ENCODE measurements around the gene FAM131C. TPM values are rescaled to one million over a fixed set of nuclear protein-coding genes. Genes with fewer than 3 reads are reported as not detected.

FAM131C gene, protein sequence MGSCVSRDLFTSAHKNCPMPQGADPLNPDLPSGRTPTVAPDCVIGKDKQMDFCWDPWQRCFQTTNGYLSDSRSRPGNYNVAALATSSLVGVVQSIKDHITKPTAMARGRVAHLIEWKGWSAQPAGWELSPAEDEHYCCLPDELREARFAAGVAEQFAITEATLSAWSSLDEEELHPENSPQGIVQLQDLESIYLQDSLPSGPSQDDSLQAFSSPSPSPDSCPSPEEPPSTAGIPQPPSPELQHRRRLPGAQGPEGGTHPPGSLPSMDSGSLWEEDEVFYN
- total RNA-seq, result under 1 TPM in 1 of 6 donors, not detected in 5; 0.13 TPM

DNA sequence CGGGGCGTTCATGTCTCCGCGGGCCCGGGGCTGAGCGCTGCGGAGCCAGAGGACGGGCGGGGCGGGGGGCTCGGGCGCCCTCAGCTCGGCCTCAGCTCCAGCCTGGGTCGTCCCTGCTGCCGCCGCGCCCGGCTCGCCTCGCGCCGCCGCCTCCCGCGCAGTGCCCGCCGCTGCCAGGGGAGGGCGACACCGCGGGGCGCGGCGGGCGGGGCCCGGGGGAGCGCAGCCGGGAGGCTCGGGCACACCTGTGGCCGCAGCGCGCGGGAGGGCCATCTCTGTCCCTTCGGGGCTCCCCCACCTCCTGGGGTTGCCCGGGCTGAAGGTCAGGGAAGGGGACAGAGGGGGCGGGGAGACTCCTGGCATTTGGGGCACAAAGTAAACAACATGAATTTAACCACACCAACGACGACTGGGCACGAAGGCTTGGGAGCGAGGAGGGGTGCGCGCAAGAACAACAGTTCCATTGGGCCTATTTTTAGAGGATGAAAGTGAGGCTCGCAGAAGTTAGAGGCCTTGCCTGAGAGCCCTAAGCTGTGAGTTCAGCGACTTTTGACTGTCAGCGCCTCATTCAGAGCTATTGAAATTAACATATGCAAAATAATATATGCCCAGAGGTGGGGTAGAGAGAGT lies at the start of gene FAM131C:
FAM131C (minus strand) TSS at position 162 of the 630 bp plus-strand sequence. CDS start 209 bp downstream, outside the sequence.
- Histone ChIP-seq H3K9me3 (no peaks in the 10 kb centered on the region), H3K27ac (no peak within 1 kb of the TSS), H3K4me1 (peaks cover 10 to 16% (median 12%) of the 10 kb centered on the region in 4 donors), H3K4me3 (peak within 1 kb of the TSS in 3 of 4 donors; percentile 33 to 41 (median 38)), H3K27me3 (peaks cover 0 to 11% (median 8%) of the 10 kb centered on the region in 4 donors), H3K36me3 (no peaks in the 10 kb centered on the region)
- WGBS, 2 donors, result 2 to 4% methylated on average over 18 to 36 of the region's 54 CpGs
- peak; percentile 41 to 45 for ATAC-seq (ENCODE audit: low FRiP score in 2 of 2)
- peak; percentile 31 to 91 for DNase-seq
- TF ChIP-seq EP300 (IDR thresholded peaks at IDR 0.05), result no peak
- TF ChIP-seq, protein P1, sequence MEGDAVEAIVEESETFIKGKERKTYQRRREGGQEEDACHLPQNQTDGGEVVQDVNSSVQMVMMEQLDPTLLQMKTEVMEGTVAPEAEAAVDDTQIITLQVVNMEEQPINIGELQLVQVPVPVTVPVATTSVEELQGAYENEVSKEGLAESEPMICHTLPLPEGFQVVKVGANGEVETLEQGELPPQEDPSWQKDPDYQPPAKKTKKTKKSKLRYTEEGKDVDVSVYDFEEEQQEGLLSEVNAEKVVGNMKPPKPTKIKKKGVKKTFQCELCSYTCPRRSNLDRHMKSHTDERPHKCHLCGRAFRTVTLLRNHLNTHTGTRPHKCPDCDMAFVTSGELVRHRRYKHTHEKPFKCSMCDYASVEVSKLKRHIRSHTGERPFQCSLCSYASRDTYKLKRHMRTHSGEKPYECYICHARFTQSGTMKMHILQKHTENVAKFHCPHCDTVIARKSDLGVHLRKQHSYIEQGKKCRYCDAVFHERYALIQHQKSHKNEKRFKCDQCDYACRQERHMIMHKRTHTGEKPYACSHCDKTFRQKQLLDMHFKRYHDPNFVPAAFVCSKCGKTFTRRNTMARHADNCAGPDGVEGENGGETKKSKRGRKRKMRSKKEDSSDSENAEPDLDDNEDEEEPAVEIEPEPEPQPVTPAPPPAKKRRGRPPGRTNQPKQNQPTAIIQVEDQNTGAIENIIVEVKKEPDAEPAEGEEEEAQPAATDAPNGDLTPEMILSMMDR (IDR thresholded peaks at IDR 0.05), result peak; percentile 70 to 86 (median 82)

DNA sequence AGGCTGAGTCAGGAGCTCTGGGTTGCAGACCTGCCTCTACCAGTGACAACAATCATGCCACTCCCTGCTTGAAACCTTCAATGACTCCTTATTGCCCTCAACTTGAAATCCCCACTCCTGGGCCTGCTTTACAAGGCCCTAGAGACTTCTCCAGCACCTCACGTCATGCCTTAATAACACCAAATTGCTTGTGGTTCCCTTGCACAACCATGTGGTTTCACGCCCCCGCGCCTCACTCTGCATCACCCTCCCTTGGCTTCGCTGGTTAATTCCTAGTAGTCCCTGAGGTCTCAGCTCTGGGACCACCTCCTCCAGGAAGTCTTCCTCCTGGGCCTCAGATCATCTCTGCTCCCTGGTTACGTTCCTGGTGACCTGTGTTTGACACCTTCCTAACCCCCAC lies 49.5 kb upstream of the FAM131C start:
- peak overlapping the region in 1 of 4 donors; percentile 49 for H3K27ac ChIP-seq
- ATAC-seq (ENCODE audit: low FRiP score in 2 of 2), result peak; percentile 63 to 71
- TF ChIP-seq POLR2A (IDR thresholded peaks at IDR 0.05) (peak in 1 of 4 donors; percentile 6), POLR2AphosphoS5 (IDR thresholded peaks at IDR 0.05) (peak; percentile 65 to 80), EP300 (IDR thresholded peaks at IDR 0.05) (peak in 1 of 4 donors; percentile 94)
- TF ChIP-seq, protein P1 (IDR thresholded peaks at IDR 0.05), result no peak

DNA sequence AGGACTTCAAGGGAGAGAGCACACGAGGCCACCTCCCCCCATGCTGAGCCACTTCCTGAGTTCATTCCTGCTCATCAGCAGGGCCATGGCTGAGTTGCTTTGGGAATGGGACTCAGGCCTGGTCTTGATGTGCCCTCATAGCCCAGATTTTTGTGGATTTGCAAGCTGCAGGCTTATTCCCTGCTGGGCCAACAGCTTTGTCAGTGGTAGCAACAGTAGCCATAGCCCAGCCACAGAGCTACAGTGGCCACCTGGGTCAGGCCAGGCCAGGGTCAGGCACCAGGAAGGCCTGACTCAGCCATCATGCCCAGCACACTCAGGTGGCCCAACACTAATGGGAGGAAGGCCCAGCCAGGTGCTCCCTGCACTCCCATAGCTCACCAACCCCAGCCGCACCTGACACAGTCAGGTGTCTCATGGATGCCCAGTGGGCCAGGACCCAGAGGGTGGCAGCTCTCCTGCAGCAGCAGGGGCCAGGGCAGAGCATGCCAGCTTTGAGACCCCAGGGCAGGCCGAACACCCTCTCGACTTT lies 49.0 kb upstream of the FAM131C start:
- DNase-seq (peak in 1 of 2 donors; percentile 37), ATAC-seq (ENCODE audit: low FRiP score in 2 of 2) (peak; percentile 2 to 37)
- Histone ChIP-seq H3K27me3 (no peaks in the 10 kb centered on the region), H3K4me1 (peaks cover 13 to 34% (median 26%) of the 10 kb centered on the region in 4 donors), H3K27ac (peak overlapping the region in 1 of 4 donors; percentile 49), H3K4me3 (no peak overlapping the region), H3K9me3 (no peaks in the 10 kb centered on the region), H3K36me3 (peaks cover 0 to 45% (median 31%) of the 10 kb centered on the region in 4 donors)
- TF ChIP-seq EP300 (IDR thresholded peaks at IDR 0.05) (no peak), POLR2A (IDR thresholded peaks at IDR 0.05) (peak in 1 of 4 donors; percentile 1)
- WGBS, 2 donors, result 56% methylated on average over 3 of the region's 4 CpGs; no CpG with 5 or more reads in 1 of the 2 donors

More for the DNA sequence above, 49.5 kb upstream of the FAM131C start:
- H3K4me1 ChIP-seq, result peaks cover 13 to 34% (median 26%) of the 10 kb centered on the region in 4 donors
- peak in 1 of 2 donors; percentile 88 for DNase-seq
- WGBS, 2 donors, result 42 to 62% methylated on average over 6 of the region's 6 CpGs
- H3K9me3 ChIP-seq, result no peaks in the 10 kb centered on the region
- H3K36me3 ChIP-seq, result peaks cover 0 to 50% (median 36%) of the 10 kb centered on the region in 4 donors
- H3K4me3 ChIP-seq, result no peak overlapping the region
- no peaks in the 10 kb centered on the region for H3K27me3 ChIP-seq

DNA sequence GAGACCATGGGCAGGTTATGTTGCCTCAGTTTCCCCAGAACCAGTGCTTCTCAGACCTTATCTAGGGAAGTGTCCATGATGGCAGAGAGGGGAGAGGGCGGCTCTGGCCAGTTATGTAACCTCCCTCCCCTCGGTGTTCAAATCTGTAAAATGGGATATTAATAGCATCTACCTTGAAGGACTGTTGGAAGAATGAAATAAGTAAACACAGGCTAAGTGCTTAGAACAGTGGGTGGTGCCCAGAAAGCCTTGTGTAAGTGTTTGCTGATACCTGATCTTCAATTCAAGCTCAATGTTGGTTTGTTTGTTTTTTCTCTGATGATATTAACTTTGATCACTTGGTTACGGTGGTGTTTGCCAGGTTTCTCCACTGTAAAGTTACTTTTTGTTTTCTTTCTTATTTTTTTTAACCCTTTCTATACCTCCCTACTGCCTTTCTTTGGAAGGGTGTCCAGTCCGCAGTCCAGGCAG lies 47.5 kb upstream of the FAM131C start:
- Histone ChIP-seq H3K4me3 (no peak overlapping the region), H3K27me3 (no peaks in the 10 kb centered on the region), H3K36me3 (peaks cover 0 to 30% (median 19%) of the 10 kb centered on the region in 4 donors), H3K4me1 (peaks cover 13 to 34% (median 26%) of the 10 kb centered on the region in 4 donors), H3K27ac (no peak overlapping the region), H3K9me3 (no peaks in the 10 kb centered on the region)
- peak in 1 of 2 donors; percentile 69 for ATAC-seq (ENCODE audit: low FRiP score in 2 of 2)
- WGBS, 2 donors, result 47 to 61% methylated on average over 4 of the region's 4 CpGs
- DNase-seq, result peak in 1 of 2 donors; percentile 51
- TF ChIP-seq POLR2AphosphoS5 (IDR thresholded peaks at IDR 0.05) (peak in 1 of 2 donors; percentile 33), POLR2A (IDR thresholded peaks at IDR 0.05) (no peak)
- TF ChIP-seq, protein P1 (IDR thresholded peaks at IDR 0.05), result no peak

DNA sequence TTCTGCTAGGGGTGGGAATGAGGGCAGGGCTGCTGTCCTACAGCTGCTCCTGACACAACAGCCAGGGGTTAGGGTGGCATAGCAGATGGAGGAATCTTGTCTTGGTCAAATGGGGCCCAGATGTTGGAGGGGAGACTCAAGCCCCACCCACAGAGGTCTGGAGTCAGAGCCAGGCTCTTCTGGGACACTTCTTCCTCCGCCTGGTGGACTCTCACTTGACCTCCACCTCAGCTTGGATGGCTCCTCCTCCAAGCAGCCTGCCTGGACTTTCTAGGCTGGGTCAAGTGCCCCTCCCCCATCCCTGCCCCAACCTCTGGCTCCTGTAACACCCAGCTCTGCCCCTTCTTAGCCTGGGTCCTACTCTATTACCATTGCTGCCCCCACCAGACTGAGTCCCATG lies 47.0 kb upstream of the FAM131C start:
- peaks cover 13 to 34% (median 26%) of the 10 kb centered on the region in 4 donors for H3K4me1 ChIP-seq
- H3K36me3 ChIP-seq, result peaks cover 0 to 25% (median 17%) of the 10 kb centered on the region in 4 donors
- no peak overlapping the region for H3K4me3 ChIP-seq
- ATAC-seq (ENCODE audit: low FRiP score in 2 of 2) (peak in 1 of 2 donors; percentile 6), DNase-seq (no peak)
- TF ChIP-seq, protein P1 (IDR thresholded peaks at IDR 0.05), result no peak
- no peak for TF ChIP-seq POLR2AphosphoS5 (IDR thresholded peaks at IDR 0.05)
- TF ChIP-seq EP300 (IDR thresholded peaks at IDR 0.05), result no peak
- TF ChIP-seq POLR2A (IDR thresholded peaks at IDR 0.05), result no peak
- no peak overlapping the region for H3K27ac ChIP-seq
- H3K9me3 ChIP-seq, result no peaks in the 10 kb centered on the region
- no peaks in the 10 kb centered on the region for H3K27me3 ChIP-seq
- WGBS, 2 donors, result 60% methylated on average over 1 of the region's 1 CpG; no CpG with 5 or more reads in 1 of the 2 donors

Measured in upper lobe of left lung (tissue), 6 donors.